Skeletal muscle cell (primary cell): Measurements from ENCODE around the gene EYA2.
"Not testable (repeated sequence)": the region's sequence is repeated elsewhere in the genome, so short reads cannot be mapped to it uniquely, and the experiment has no call there.

Experiments
- DNase-seq: peaks from one replicate; pipeline ENCODE4 v3.0.0-alpha.2; 2010; ENCODE audit warnings: low read depth
- H3K4me3 ChIP-seq: 2 replicates; pipeline ENCODE4 v1.5.1; 2011; ENCODE audit warnings: low read depth, mild to moderate bottlenecking, control low read depth, low read length, moderate library complexity

Gene EYA2

DNA sequence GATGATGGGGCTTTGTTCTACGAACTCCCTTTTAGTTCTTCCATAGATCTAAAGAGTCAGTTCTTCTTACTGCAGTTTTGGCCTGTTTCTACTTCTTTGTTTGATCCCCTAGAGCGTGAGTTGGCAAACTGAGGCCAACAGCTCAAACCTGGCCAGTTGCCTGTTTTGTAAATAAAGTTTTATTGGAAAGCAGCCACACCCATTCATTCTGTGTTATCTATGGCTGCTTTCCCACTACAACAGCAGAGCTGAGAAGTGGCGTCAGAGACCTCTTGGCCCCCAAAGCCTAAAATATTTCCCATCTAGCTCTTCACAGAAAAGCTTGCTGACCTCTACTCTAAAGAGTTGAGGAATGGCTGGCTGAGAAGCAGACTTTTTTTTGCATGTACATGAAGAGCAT lies 52.2 kb downstream of the EYA2 start:
- DNase-seq = no peak
- no peak overlapping the region for H3K4me3 ChIP-seq

DNA sequence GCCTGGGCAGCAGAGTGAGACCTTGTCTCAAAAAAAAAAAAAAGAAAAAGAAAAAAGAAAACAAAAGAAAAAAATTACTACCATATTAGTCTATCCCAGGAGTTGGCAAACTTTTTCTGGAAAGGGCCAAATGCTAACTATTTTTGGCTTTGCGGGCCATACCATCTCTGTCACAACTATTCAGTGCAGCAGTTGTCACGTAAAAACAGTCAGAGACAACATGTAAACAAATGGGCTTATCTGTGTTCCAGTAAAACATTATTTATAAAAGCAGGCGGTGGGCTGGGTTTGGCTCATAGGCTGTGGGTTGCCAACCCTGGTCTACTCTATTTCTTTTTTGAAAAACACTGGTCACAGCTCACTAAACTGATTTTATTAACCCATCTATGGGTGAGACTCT lies 53.4 kb downstream of the EYA2 start:
- no peak for DNase-seq
- no peak overlapping the region for H3K4me3 ChIP-seq

DNA sequence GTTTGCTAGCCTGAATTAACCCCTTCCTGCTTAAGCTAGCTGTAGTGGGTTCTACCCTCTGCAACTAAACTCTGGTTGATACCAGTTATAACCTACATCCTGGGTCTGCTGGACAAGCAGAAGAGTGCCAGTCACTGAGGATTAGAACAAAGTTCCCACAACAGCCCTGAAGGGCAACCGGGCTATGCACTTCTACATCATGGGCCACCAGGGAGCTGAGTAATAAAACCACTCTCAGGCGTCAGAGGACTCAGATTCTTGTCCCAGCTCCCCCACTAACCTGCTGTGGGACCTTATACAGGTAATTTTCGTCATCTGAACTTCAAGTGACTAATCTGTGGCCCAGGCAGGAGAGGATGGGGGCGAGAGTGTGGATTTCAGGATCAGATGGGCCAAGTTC lies 56.8 kb downstream of the EYA2 start:
- no peak for DNase-seq
- no peak overlapping the region for H3K4me3 ChIP-seq

DNA sequence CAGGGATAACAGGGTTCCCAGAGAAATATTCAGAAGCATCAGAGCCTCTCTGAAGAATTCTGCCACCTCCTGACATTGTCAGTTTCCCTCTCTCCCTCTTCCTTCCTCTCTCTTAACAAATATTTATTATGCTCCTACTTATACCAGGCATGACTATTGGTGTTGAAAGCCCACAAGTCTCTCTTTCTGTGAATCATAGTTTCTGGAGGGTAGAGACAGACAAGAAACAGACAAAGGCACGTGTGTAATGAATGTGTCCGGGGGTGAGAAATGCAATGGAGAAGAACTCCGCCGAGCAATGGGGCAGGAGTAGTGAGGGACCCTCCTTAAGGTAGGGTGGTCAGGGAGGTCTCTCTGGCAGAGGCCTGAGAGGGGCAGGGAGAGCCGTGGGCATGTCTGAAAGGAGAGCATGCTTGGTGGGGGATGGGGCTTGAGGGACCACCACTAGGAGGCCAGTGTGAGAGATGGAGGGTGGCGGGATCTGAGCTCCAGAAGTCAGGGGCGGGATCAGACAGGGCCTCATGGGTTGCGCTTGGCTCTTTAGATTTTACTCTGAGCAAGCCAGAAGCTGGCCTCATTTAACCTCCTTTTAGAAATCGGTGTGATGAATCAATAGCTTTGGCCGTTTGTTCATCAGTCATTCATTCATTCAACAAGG lies 57.3 kb downstream of the EYA2 start:
- DNase-seq = no peak
- no peak overlapping the region for H3K4me3 ChIP-seq

GRCh38 chr20:46953596-46953995 lies 59.0 kb downstream of the EYA2 start:
- DNase-seq = no peak

GRCh38 chr20:46954490-46955038 lies 59.9 kb downstream of the EYA2 start:
- no peak overlapping the region for H3K4me3 ChIP-seq
- peak; percentile 97 for DNase-seq

More at GRCh38 chr20:46953596-46953995, 59.0 kb downstream of the EYA2 start:
- no peak overlapping the region for H3K4me3 ChIP-seq

- DNase-seq = no peak
- H3K4me3 ChIP-seq = no peak overlapping the region
Measured at GRCh38 chr20:46955601-46956556, 61.2 kb downstream of the EYA2 start.

- peak; percentile 91 for DNase-seq
- H3K4me3 ChIP-seq = no peak overlapping the region
Measured at GRCh38 chr20:46959081-46959692, 64.5 kb downstream of the EYA2 start.

DNA sequence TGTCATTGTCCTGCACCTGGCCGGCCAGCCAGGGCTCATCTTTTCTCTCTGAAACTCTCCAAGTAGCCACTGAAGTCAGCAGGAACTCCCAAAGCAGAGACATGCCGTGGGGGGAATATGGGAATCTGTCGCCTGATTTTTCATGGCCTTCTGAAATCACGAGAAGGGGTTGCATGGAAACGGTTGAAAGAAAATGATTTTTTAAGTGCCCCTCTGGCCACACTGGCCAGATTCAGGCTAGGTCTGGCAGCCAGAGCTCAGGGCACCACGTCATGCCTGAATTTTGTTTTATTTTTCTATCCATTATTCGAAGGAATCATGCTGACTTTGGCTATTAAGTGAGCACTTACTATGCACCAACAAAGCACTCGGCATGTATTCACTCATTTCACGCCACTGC lies 65.2 kb downstream of the EYA2 start:
- DNase-seq = no peak

GRCh38 chr20:46960536-46960935 lies 65.9 kb downstream of the EYA2 start:
- no peak for DNase-seq
- H3K4me3 ChIP-seq = no peak overlapping the region

More for the DNA sequence above, 65.2 kb downstream of the EYA2 start:
- no peak overlapping the region for H3K4me3 ChIP-seq

DNA sequence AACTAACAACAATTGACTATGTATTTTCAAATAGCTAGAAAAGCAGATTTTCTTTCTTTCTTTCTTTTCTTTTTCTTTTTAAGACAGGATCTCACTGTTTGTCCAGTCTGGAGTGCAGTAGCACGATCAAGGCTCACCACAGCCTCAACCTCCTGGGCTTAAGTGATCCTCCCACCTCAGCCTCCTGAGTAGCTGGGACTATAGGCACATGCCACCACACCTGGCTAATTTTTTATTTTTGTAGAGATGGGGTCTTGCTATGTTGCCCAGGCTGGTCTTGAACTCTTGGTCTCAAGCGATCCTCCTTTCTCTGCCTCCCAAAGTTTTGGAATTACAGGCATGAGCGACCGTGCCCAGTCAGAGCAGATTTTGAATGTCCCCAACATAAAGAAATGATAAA lies 67.3 kb downstream of the EYA2 start:
- H3K4me3 ChIP-seq, DNase-seq: not testable (repeated sequence)

DNA sequence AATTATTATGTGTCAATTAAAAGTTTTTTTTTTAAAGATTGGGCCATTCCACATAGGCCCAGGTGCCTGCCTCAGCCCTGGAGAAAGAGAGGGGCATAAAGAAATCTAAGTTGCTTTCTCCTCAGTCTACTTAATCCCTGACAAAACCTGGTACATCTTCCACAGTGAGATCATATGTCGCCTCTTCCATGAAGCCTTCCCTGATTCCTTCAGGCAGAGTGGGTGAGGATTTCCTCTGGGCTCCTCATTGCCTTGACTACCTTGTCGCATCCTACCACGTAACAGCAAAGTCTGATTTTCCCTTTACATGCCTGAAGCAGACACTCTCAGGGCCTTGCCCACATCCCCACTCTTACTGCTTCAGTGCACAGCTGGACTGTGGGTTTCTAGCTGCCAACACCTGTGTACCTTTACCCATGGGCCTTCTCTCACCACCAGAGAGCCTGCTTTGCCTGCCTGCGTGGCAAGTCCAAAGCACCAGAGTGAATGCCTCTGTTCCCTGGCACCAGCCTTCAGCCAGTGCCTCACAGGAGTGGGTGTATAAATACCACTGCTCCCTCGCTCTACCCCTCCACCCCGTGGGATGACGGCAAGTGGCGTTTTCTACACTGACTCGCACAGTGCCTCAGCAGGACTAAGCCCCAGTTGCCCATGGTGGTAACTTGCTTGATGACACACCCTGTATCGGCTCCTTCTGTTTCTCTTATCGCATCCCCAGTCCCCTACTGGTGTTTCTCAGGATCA lies 68.0 kb downstream of the EYA2 start:
- no peak for DNase-seq
- no peak overlapping the region for H3K4me3 ChIP-seq

DNA sequence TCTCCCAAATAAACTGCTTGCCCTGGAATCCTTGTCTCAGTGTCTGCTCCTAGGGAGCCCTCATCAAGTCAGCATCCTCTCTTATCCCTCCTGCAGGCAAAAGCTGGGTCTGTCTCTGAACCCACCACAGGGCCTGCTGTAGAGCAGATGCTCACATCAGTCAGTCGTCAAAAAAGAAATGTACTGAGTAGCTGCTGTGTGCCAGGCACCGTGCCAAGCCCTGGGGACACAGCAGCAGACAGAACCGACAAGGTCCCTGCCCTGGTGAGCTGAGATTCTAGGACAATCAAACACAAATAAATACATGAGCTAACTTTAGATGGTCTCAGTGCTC lies 68.5 kb downstream of the EYA2 start:
- H3K4me3 ChIP-seq = no peak overlapping the region
- no peak for DNase-seq

GRCh38 chr20:46963758-46964617 lies 69.3 kb downstream of the EYA2 start:
- H3K4me3 ChIP-seq = no peak overlapping the region
- DNase-seq = peak; percentile 25

- DNase-seq = no peak
- H3K4me3 ChIP-seq = no peak overlapping the region
Measured at GRCh38 chr20:46964618-46965455, 70.2 kb downstream of the EYA2 start.

- H3K4me3 ChIP-seq = no peak overlapping the region
- no peak for DNase-seq
Measured at GRCh38 chr20:46965477-46965876, 70.8 kb downstream of the EYA2 start.

- H3K4me3 ChIP-seq = no peak overlapping the region
- DNase-seq = no peak
Measured at GRCh38 chr20:46967646-46968045, 73.0 kb downstream of the EYA2 start.
